Adrenal gland (tissue), 19 donors: Measurements from ENCODE around the gene IFT172. TPM values are rescaled to one million over a fixed set of nuclear protein-coding genes. Genes with fewer than 3 reads are reported as not detected.
"Not testable (repeated sequence)": the region's sequence is repeated elsewhere in the genome, so short reads cannot be mapped to it uniquely, and the experiment has no call there.

Source experiments
- DNase-seq, 7 donors: peaks; one replicate each; pipeline ENCODE4 v3.0.0-alpha.2; 2019 to 2020
- H3K27ac ChIP-seq, 5 donors: fragments of 200-600 bp; sonication (generic) in 4 of 5; 1 replicate in 3 of 5; 2 replicates in 2 of 5; pipeline versions ENCODE4 v1.5.1 to v1.8.0; 2016 to 2020; ENCODE audit warnings: mild to moderate bottlenecking in 1 of 5
- H3K27me3 ChIP-seq: fragments of 200-600 bp; 2 replicates; pipeline ENCODE4 v1.8.0; 2021
- H3K36me3 ChIP-seq, 2 donors: fragments of 200-600 bp; replicated peaks in 1 of 2; 1 replicate in 1 of 2; 2 replicates in 1 of 2; pipeline versions ENCODE4 v1.5.1 to v1.8.0; 2018 to 2022
- H3K4me1 ChIP-seq, 2 donors: fragments of 200-600 bp; replicated peaks in 1 of 2; 1 replicate in 1 of 2; 2 replicates in 1 of 2; pipeline versions ENCODE4 v1.5.1 to v1.8.0; 2018 to 2021
- H3K4me3 ChIP-seq, 4 donors: fragments of 200-600 bp; sonication (generic) in 3 of 4; one replicate each; pipeline ENCODE4 v1.5.1; 2016 to 2018
- H3K9me3 ChIP-seq, 3 donors: fragments of 200-600 bp; sonication (generic) in 1 of 3; replicated peaks in 1 of 3; 1 replicate in 2 of 3; 2 replicates in 1 of 3; pipeline versions ENCODE4 v1.5.1 to v1.8.0; 2016 to 2021
- CTCF ChIP-seq, 6 experiments: fragments of 450-650 bp in 4 of 6; fragments of 200-600 bp in 2 of 6; sonication (generic) in 1 of 6; IDR thresholded peaks; 1 replicate in 5 of 6; 2 replicates in 1 of 6; pipeline versions ENCODE4 v1.5.1 to v1.8.0; 2016 to 2021; ENCODE audit warnings: antibody characterized with exemption in 6 of 6, mild to moderate bottlenecking in 2 of 6, moderate library complexity in 1 of 6
- POLR2A ChIP-seq, 2 donors: fragments of 450-650 bp; IDR thresholded peaks; one replicate each; pipeline ENCODE4 v1.6.1; 2017; ENCODE audit warnings: antibody characterized with exemption in 2 of 2, mild to moderate bottlenecking in 2 of 2, moderate library complexity in 1 of 2
- WGBS, 4 donors: extraction: QIAGEN DNeasy Blood & Tissue Kit in 2 of 4; methylation state at CpG; one replicate each; pipeline versions ENCODE4 v1.1.5 to v1.1.7; 2013 to 2017; 5-methylcytosine and 5-hydroxymethylcytosine counted together
- intact Hi-C, 2 donors: fragments of 100-400 bp; cut with DNase I; formaldehyde crosslinking; loops; one replicate each; pipeline versions ENCODE4 v1.14.1 to v1.15.0; 2022 to 2023
- long read RNA-seq, 10 donors: library from polyadenylated mRNA in 3 of 10; unstranded in 2 of 10; stranded (forward) in 1 of 10; transcript quantifications; one replicate each; pipeline ENCODE4 v2.0.0 and lab custom pipeline, GENCODE V29; 2021 to 2026
- polyA plus RNA-seq, 3 donors: library from polyadenylated mRNA; stranded (reverse); fragments of 200-250 nt in 2 of 3; fragments of 350-450 nt in 1 of 3; fragmentation: Illumina TruSeq in 1 of 3; extraction: RNeasy Lipid Tissue Mini Kit (QIAGEN cat#74804) in 1 of 3; gene quantifications; one replicate each; pipeline ENCODE4 v1.2.3, GENCODE V29; 2013 to 2014
- total RNA-seq, 9 donors: library from RNA; depleted of rRNA in 4 of 9; stranded (reverse); fragments of >200 nt in 4 of 9; fragments of 120-200 nt in 1 of 9; fragmentation: NEBNext Ultra II Directional in 1 of 9; extraction: Animal tissue kit (Norgen Biotek cat#: 25700) in 1 of 9; gene quantifications; one replicate each; pipeline versions ENCODE4 v1.1.0 to v1.2.4, GENCODE V29; 2013 to 2023
- donor health status: healthy with polysubstance abuse.
- donor health status: Bipolar disorder and iron deficiency.
- donor health status: DM: yes; HTN: yes; CAD: no.
- donor health status: DM: no; HTN: no; CAD: no.
- donor health status: DM: no; HTN: no; CAD: no.
- donor health status: DM: yes; HTN: yes; CAD: no.

Gene IFT172
- total RNA-seq, result 10 to 100 TPM in 8 of 9 donors, 1 to 10 TPM in 1; 6.3 to 28.1 (median 15.7) TPM
- 100 to 1,000 TPM in 1 of 3 donors, 10 to 100 TPM in 1, 1 to 10 TPM in 1; 9.8 to 113 (median 75.6) TPM for polyA plus RNA-seq
- long read RNA-seq, donor 1, result 0 reads
- long read RNA-seq, donor 2, partial matches to known transcripts, result 0 of 1 reads
- long read RNA-seq, donor 2, other reads (novel, unspliced or antisense), result 0 of 1 reads
- long read RNA-seq, donor 3, partial matches to known transcripts, result 0 of 1 reads
- long read RNA-seq, donor 3, other reads (novel, unspliced or antisense), result 0 of 1 reads
- long read RNA-seq, donor 4, partial matches to known transcripts, result 2 of 3 reads
- long read RNA-seq, donor 4, other reads (novel, unspliced or antisense), result 0 of 3 reads
- long read RNA-seq, donor 5, full-length matches to known transcripts, result 9 of 15 reads
- long read RNA-seq, donor 5, partial matches to known transcripts, result 2 of 15 reads
- long read RNA-seq, donor 5, other reads (novel, unspliced or antisense), result 4 of 15 reads
- long read RNA-seq, donor 6, full-length matches to known transcripts, result 1 of 1 reads
- long read RNA-seq, donor 6, partial matches to known transcripts, result 0 of 1 reads
- long read RNA-seq, donor 6, other reads (novel, unspliced or antisense), result 0 of 1 reads
- long read RNA-seq, donor 7, result 0 reads
- long read RNA-seq, donor 8, result 0 reads
- long read RNA-seq, donor 9, partial matches to known transcripts, result 0 of 1 reads
- long read RNA-seq, donor 9, other reads (novel, unspliced or antisense), result 0 of 1 reads
- long read RNA-seq, donor 10, partial matches to known transcripts, result 0 of 1 reads
- long read RNA-seq, donor 10, other reads (novel, unspliced or antisense), result 0 of 1 reads

DNA sequence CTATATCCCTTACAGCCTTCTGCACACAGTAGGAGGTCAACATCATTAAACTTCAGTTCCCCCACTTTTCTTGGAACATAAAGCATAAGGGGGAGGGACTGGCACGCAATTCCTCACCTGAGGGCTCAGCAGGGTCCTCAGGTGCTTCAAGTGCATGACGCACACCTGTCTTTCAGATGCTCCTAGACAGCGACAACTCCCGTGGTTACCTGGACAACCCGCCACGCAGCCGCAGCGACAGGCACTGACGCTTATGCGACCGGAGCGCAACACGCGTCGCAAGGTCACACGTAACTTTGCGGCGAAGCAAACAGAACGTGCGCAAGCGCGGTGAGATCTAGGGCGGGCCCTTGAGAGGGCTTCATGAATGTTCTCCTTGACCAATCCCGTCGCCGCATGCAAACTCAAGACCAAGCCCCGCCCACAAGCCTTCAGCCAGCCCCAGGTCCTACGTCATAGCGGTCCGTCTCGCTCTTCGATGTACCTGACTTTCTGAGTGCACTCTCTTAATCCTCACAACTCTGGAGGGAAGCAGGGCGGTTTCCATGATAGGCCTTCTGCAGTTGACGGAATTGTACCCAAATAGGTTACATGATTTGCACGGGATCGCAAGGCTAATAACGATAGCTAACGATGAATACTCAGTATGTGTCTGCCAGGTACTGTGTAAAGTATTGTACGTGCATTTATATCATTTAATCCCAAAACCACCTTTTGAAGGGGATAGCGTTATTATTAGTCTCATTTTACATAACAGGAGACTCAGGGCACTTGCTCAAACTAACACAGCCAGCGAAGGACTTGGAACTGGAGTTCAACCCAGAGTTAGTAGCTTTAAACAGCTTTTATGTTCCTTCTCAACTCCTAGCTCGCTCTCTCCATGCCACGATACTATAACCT, at the start of gene IFT172:
Gene IFT172 (minus strand): TSS at position 246 of the 900 bp plus-strand sequence. CDS start 90 bp downstream, at position 156.
- H3K9me3 ChIP-seq, result no peaks in the 10 kb centered on the region
- H3K4me3 ChIP-seq, result peak within 1 kb of the TSS in 3 of 4 donors; percentile 44 to 68 (median 64)
- 6 to 9% (median 7%) methylated on average over 29 to 43 of the region's 43 CpGs for WGBS, 4 donors
- peak within 1 kb of the TSS; percentile 62 to 96 (median 89) for H3K27ac ChIP-seq
- peak; percentile 99 to 100 (median 100) for DNase-seq
- intact Hi-C loops, result loop anchor here in 1 of 2 donors (10.0 kb wide), 1 partner anchor 145 kb away; no protein-coding TSS in a partner anchor
- H3K4me1 ChIP-seq, result peaks cover 11 to 23% of the 10 kb centered on the region in 2 donors
- H3K27me3 ChIP-seq, result no peaks in the 10 kb centered on the region
- TF ChIP-seq CTCF (IDR thresholded peaks at IDR 0.05) (no peak), POLR2A (IDR thresholded peaks at IDR 0.05) (peak; percentile 80 to 94)
- H3K36me3 ChIP-seq, result peaks cover 0 to 18% of the 10 kb centered on the region in 2 donors

DNA sequence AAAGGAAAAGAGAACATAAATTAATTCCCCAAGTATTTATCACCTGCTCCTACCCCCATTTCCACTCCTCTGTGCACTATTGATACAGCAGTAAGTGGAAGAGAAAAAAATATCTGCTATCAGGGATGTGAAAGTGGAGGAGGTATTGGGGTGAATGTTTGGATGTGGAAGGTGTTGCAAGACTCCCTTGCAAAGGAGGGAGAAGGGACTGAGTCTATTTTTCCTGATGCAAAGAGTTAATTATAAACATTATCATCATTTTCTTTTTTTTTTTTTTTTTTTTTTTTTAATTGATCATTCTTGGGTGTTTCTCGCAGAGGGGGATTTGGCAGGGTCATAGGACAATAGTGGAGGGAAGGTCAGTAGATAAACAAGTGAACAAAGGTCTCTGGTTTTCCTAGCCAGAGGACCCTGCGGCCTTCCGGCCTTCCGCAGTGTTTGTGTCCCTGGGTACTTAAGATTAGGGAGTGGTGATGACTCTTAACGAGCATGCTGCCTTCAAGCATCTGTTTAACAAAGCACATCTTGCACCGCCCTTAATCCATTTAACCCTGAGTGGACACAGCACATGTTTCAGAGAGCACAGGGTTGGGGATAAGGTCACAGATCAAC, 49.4 kb upstream of the IFT172 start:
- H3K4me3 ChIP-seq, intact Hi-C loops, DNase-seq, H3K4me1 ChIP-seq, H3K27me3 ChIP-seq, H3K9me3 ChIP-seq, H3K36me3 ChIP-seq, H3K27ac ChIP-seq: not testable (repeated sequence)
- 40 to 87% (median 68%) methylated on average over 1 to 4 of the region's 6 CpGs for WGBS, 4 donors

GRCh38 chr2:27537287-27537686, 47.7 kb upstream of the IFT172 start:
- TF ChIP-seq CTCF (IDR thresholded peaks at IDR 0.05) (no peak), POLR2A (IDR thresholded peaks at IDR 0.05) (no peak)
- Histone ChIP-seq H3K27me3 (no peaks in the 10 kb centered on the region), H3K9me3 (no peaks in the 10 kb centered on the region), H3K4me3 (no peak overlapping the region), H3K4me1 (no peaks in the 10 kb centered on the region), H3K36me3 (no peaks in the 10 kb centered on the region), H3K27ac (no peak overlapping the region)
- intact Hi-C loops, result no loop called here
- no peak for DNase-seq
- WGBS, 4 donors, result 52 to 64% (median 60%) methylated on average over 4 of the region's 4 CpGs

DNA sequence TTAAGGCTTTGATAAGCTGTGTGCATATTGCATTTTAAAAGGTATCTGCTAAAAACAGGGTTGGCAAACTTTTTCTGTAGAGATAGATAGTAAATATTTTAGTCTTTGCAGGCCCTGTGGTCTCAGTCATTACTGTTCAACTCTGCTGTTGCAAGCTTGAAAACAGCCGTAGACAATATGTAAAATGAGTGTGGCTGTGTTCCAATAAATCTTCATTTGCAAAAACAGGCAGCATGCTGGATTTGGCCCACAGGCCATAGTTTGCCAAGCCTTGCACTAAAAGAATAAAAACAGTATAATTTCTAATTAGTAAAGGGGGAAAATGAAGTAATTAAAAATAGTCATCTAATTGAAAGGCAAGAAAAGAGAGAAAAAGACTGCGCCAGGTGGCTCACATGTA, 42.4 kb upstream of the IFT172 start:
- DNase-seq, result no peak
- no peaks in the 10 kb centered on the region for H3K27me3 ChIP-seq
- TF ChIP-seq CTCF (IDR thresholded peaks at IDR 0.05), result no peak
- TF ChIP-seq POLR2A (IDR thresholded peaks at IDR 0.05), result no peak
- H3K4me3 ChIP-seq, result no peak overlapping the region
- 87 to 93% (median 89%) methylated on average over 2 of the region's 2 CpGs for WGBS, 4 donors
- no peaks in the 10 kb centered on the region for H3K36me3 ChIP-seq
- no peaks in the 10 kb centered on the region for H3K9me3 ChIP-seq
- H3K4me1 ChIP-seq, result no peaks in the 10 kb centered on the region
- H3K27ac ChIP-seq, result no peak overlapping the region
- intact Hi-C loops, result no loop called here
